ENCODE results near the gene HMOX2.

The HMOX2 gene

DNA sequence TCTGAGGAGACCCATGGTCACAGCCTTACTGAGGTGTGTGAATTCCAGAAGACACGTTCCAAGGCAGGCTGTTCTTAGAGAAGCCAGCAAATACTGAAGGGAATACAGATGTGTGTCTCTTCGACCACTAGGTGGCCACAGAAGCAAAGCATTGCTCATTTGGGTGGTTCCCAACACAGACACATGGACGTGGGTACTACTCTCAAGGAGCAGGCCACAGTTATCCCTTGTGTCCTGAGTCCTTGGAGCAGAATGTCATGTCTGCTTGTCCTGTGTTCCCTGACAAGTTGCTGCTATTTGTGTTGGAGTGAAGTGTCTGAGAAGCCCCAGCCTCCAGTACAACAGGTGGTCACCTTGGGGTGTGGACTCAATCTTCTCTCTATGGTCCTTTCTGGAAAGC is 30.3 kb downstream of the HMOX2 start:
- H3K4me3 Mint-ChIP-seq: peak overlapping the region; percentile 74
- H3K27me3 Mint-ChIP-seq: no peaks in the 10 kb centered on the region
- no peaks in the 10 kb centered on the region for H3K9me3 Mint-ChIP-seq (ENCODE audit: low read depth)
- H3K27ac Mint-ChIP-seq: peak overlapping the region; percentile 90
- H3K4me1 Mint-ChIP-seq (ENCODE audit: low read depth): peaks cover 55% of the 10 kb centered on the region
- H3K36me3 Mint-ChIP-seq: no peaks in the 10 kb centered on the region

DNA sequence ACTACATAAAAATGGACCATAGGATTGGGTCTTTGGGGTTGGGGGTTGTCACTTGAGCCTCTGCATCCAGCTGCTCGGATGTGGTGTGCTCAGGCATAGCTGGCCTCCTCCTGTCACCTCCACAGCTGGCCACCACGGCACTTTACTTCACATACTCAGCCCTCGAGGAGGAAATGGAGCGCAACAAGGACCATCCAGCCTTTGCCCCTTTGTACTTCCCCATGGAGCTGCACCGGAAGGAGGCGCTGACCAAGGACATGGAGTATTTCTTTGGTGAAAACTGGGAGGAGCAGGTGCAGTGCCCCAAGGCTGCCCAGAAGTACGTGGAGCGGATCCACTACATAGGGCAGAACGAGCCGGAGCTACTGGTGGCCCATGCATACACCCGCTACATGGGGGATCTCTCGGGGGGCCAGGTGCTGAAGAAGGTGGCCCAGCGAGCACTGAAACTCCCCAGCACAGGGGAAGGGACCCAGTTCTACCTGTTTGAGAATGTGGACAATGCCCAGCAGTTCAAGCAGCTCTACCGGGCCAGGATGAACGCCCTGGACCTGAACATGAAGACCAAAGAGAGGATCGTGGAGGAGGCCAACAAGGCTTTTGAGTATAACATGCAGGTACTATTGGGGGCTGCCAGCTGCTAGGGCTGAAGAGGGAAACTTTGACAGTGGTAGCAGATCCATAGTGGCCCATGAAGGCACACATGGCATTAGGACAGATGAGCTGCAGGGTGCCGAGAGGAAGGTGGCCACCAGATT is 31.6 kb downstream of the HMOX2 start:
- Mint-ChIP-seq H3K27ac (peak overlapping the region; percentile 90), H3K36me3 (no peaks in the 10 kb centered on the region), H3K27me3 (no peaks in the 10 kb centered on the region), H3K9me3 (ENCODE audit: low read depth) (no peaks in the 10 kb centered on the region), H3K4me1 (ENCODE audit: low read depth) (peaks cover 50% of the 10 kb centered on the region), H3K4me3 (no peak overlapping the region)

- H3K9me3 Mint-ChIP-seq (ENCODE audit: low read depth): no peaks in the 10 kb centered on the region
- H3K27me3 Mint-ChIP-seq: no peaks in the 10 kb centered on the region
- H3K27ac Mint-ChIP-seq: peak overlapping the region; percentile 58
- peaks cover 45% of the 10 kb centered on the region for H3K4me1 Mint-ChIP-seq (ENCODE audit: low read depth)
- H3K36me3 Mint-ChIP-seq: no peaks in the 10 kb centered on the region
- no peak overlapping the region for H3K4me3 Mint-ChIP-seq
These were observed 32.6 kb downstream of the HMOX2 start for GRCh38 chr16:4508806-4509205.

DNA sequence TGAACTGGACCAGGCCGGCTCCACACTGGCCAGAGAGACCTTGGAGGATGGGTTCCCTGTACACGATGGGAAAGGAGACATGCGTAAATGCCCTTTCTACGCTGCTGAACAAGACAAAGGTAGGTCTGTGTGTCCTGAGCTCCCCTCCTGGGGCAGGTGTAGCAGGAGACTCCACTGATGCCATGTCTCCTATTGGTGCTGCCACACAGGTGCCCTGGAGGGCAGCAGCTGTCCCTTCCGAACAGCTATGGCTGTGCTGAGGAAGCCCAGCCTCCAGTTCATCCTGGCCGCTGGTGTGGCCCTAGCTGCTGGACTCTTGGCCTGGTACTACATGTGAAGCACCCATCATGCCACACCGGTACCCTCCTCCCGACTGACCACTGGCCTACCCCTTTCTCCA is 33.2 kb downstream of the HMOX2 start:
- Mint-ChIP-seq H3K4me1 (ENCODE audit: low read depth) (peaks cover 45% of the 10 kb centered on the region), H3K9me3 (ENCODE audit: low read depth) (no peaks in the 10 kb centered on the region), H3K27me3 (no peaks in the 10 kb centered on the region), H3K4me3 (no peak overlapping the region), H3K27ac (no peak overlapping the region), H3K36me3 (no peaks in the 10 kb centered on the region)

DNA sequence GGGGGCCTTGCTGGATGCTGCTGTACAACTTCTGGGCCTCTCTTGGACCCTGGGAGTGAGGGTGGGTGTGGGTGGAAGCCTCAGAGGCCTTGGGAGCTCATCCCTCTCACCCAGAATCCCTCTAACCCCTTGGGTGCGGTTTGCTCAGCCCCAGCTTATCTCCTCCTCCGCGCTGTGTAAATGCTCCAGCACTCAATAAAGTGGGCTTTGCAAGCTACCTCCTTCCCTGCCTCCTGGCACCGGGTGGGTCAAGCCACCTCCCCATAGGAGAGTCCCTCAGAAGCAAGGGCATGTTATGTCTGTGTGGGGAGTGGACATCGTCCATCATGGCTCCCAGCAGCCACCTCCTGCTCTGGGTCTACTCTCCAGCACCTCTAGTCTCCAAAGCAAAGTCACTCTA is 33.9 kb downstream of the HMOX2 start:
- Mint-ChIP-seq H3K4me1 (ENCODE audit: low read depth) (peaks cover 46% of the 10 kb centered on the region), H3K36me3 (no peaks in the 10 kb centered on the region), H3K4me3 (no peak overlapping the region), H3K9me3 (ENCODE audit: low read depth) (no peaks in the 10 kb centered on the region), H3K27ac (peak overlapping the region; percentile 61), H3K27me3 (no peaks in the 10 kb centered on the region)

- no peaks in the 10 kb centered on the region for H3K9me3 Mint-ChIP-seq (ENCODE audit: low read depth)
- H3K27ac Mint-ChIP-seq: no peak overlapping the region
- H3K27me3 Mint-ChIP-seq: no peaks in the 10 kb centered on the region
- H3K36me3 Mint-ChIP-seq: no peaks in the 10 kb centered on the region
- H3K4me1 Mint-ChIP-seq (ENCODE audit: low read depth): peaks cover 46% of the 10 kb centered on the region
- no peak overlapping the region for H3K4me3 Mint-ChIP-seq
These were observed 34.7 kb downstream of the HMOX2 start for GRCh38 chr16:4510747-4511426.

DNA sequence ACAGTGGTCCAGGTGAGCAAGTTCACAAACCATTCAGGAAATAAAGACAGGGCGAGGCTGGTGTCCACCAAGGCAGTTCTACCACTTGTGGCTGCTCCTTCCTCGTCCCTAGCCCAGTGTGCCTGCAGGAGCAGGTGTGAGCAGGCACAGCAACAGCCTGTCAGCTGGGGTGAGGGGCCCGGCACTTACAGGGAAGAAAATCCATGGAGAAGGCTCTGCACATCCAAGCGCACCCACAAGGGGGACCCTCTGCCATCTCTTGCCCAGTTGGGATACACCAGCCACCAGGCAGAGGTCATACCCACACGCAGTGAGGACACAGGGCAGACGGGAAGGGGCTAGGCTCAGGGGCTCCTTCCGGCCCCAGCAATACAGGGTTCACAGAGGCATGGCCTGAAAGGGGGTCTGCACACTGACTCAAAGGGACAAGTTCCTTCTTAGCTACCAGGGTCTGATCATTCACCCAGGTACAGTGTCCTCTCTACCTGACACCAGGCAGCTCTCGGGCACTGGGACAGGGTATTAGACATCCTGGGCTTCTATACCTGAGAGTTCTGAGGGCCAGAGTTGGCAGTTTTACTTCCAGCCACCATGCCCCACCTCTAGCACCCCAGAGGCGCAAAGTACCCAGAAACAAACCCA is 35.4 kb downstream of the HMOX2 start:
- H3K36me3 Mint-ChIP-seq: no peaks in the 10 kb centered on the region
- no peak overlapping the region for H3K4me3 Mint-ChIP-seq
- no peak overlapping the region for H3K27ac Mint-ChIP-seq
- no peaks in the 10 kb centered on the region for H3K27me3 Mint-ChIP-seq
- H3K4me1 Mint-ChIP-seq (ENCODE audit: low read depth): peaks cover 43% of the 10 kb centered on the region
- no peaks in the 10 kb centered on the region for H3K9me3 Mint-ChIP-seq (ENCODE audit: low read depth)

DNA sequence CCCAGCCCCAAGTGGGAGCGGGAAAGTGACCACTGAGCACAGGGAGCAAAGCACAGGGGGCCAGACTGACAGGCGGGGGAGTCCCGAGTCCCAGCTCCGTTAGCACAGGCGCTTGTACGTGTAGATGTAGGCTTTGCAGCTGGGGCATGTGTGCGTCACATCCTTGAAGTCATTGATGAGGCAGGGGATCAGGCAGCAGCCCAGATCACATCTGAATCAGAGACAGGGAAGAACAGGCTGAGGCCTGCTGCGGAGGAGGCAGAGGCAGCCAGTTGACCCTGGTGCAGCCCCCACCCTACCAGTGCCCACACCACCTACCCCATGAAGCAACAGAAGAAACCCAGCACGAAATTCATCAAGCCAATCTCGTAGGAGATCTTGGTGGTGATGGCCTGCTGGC is 36.3 kb downstream of the HMOX2 start:
- H3K4me1 Mint-ChIP-seq (ENCODE audit: low read depth): peaks cover 37% of the 10 kb centered on the region
- H3K36me3 Mint-ChIP-seq: no peaks in the 10 kb centered on the region
- no peak overlapping the region for H3K4me3 Mint-ChIP-seq
- H3K27ac Mint-ChIP-seq: peak overlapping the region; percentile 75
- no peaks in the 10 kb centered on the region for H3K9me3 Mint-ChIP-seq (ENCODE audit: low read depth)
- H3K27me3 Mint-ChIP-seq: no peaks in the 10 kb centered on the region

DNA sequence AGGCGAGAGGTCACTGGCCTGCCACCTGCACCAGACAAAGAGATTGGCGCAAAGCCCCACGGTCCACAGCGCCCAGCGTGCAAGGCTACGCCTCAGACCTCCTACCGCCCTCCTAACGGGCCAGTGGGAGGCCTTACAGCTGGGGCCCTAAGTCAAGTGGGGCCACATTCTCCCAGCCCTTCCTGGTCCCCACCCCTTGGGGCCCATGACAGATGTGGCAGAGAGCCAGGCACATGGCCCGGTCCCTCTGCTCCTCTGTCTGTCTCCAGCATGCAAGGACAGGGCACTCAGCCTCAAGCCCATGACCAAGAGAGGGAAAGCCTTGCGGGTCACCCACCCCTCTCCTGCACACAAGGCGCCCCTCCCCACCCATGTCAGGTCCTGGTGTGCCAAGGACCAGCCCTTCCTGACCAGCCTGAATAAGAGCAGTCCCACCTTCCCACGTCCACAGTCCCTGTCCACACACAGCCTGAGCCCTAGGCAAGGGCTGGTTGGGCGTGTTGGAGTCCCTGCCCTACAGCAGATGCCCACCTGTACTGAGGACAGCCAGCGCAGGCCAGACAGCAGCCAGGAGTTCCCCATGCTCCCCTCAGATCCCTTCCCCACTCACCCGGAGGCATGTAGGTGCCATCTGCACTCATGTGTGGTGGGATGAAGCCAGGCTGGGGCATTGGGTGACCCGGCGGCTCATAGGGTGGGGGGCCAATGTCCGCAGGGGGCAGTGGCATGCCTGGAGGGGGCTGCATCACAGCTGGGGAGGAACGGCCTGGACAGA is 37.1 kb downstream of the HMOX2 start:
- H3K27ac Mint-ChIP-seq: peak overlapping the region; percentile 66
- no peaks in the 10 kb centered on the region for H3K9me3 Mint-ChIP-seq (ENCODE audit: low read depth)
- H3K36me3 Mint-ChIP-seq: no peaks in the 10 kb centered on the region
- H3K27me3 Mint-ChIP-seq: no peaks in the 10 kb centered on the region
- peaks cover 34% of the 10 kb centered on the region for H3K4me1 Mint-ChIP-seq (ENCODE audit: low read depth)
- no peak overlapping the region for H3K4me3 Mint-ChIP-seq

DNA sequence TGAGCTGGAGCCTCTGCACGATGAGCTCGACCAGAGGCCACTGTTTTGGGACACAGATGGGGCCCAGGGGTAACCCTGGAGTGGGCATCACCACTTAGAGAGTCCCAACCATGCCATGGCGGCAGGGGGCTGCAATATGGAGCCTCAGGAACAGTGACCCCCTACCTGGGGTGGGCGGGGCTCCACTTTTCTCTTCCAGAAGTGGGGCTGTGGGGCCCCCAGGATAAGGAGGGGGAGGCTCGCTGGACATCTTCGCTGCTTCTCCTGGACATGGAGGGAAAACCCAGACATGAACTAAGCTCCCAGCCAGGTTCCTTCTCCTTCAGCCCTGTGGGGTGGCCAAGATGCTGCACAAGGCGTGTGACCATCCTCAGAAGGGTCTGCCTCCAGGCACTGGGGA is 37.7 kb downstream of the HMOX2 start:
- Mint-ChIP-seq H3K9me3 (ENCODE audit: low read depth) (no peaks in the 10 kb centered on the region), H3K27me3 (no peaks in the 10 kb centered on the region), H3K4me1 (ENCODE audit: low read depth) (peaks cover 37% of the 10 kb centered on the region), H3K36me3 (no peaks in the 10 kb centered on the region), H3K4me3 (no peak overlapping the region), H3K27ac (no peak overlapping the region)

- Mint-ChIP-seq H3K36me3 (no peaks in the 10 kb centered on the region), H3K27ac (peak overlapping the region; percentile 82), H3K27me3 (no peaks in the 10 kb centered on the region), H3K4me1 (ENCODE audit: low read depth) (peaks cover 37% of the 10 kb centered on the region), H3K4me3 (no peak overlapping the region), H3K9me3 (ENCODE audit: low read depth) (no peaks in the 10 kb centered on the region)
These were observed 38.4 kb downstream of the HMOX2 start for GRCh38 chr16:4514606-4515005.

- no peaks in the 10 kb centered on the region for H3K36me3 Mint-ChIP-seq
- H3K27ac Mint-ChIP-seq: peak overlapping the region; percentile 82
- H3K4me1 Mint-ChIP-seq (ENCODE audit: low read depth): peaks cover 43% of the 10 kb centered on the region
- H3K4me3 Mint-ChIP-seq: peak overlapping the region; percentile 25
- no peaks in the 10 kb centered on the region for H3K27me3 Mint-ChIP-seq
- H3K9me3 Mint-ChIP-seq (ENCODE audit: low read depth): no peaks in the 10 kb centered on the region
These were observed 39.5 kb downstream of the HMOX2 start for GRCh38 chr16:4515611-4516233.

- H3K4me3 Mint-ChIP-seq: no peak overlapping the region
- no peaks in the 10 kb centered on the region for H3K27me3 Mint-ChIP-seq
- H3K9me3 Mint-ChIP-seq (ENCODE audit: low read depth): no peaks in the 10 kb centered on the region
- H3K27ac Mint-ChIP-seq: peak overlapping the region; percentile 8
- no peaks in the 10 kb centered on the region for H3K36me3 Mint-ChIP-seq
- peaks cover 38% of the 10 kb centered on the region for H3K4me1 Mint-ChIP-seq (ENCODE audit: low read depth)
These were observed 41.8 kb downstream of the HMOX2 start for GRCh38 chr16:4517812-4518680.
